MM.1S (cell line): Measurements from ENCODE around the gene PLEKHM1.

Experiments
- DNase-seq: peaks from one replicate; pipeline ENCODE4 v3.0.0-alpha.2; 2015
- H2AFZ ChIP-seq: fragments of 300-600 bp; sonication (generic); 2 replicates; pipeline ENCODE4 v1.6.0; 2016; ENCODE audit warnings: antibody characterized with exemption, low read length
- H3F3A ChIP-seq: fragments of 300-600 bp; sonication (generic); 2 replicates; pipeline ENCODE4 v1.6.1; 2016; ENCODE audit warnings: mild to moderate bottlenecking, antibody characterized with exemption, low read length, moderate library complexity, mixed read lengths; ENCODE audit not compliant: insufficient read depth
- H3K27ac ChIP-seq: fragments of 300-600 bp; sonication (generic); 2 replicates; pipeline ENCODE4 v1.5.1; 2016; ENCODE audit warnings: mild to moderate bottlenecking, low read length
- H3K27me3 ChIP-seq: fragments of 300-600 bp; sonication (generic); replicated peaks from 2 replicates; pipeline ENCODE4 v1.6.0; 2016; ENCODE audit warnings: low read length; ENCODE audit not compliant: insufficient read depth
- H3K36me3 ChIP-seq: fragments of 300-600 bp; sonication (generic); replicated peaks from 2 replicates; pipeline ENCODE4 v1.6.1; 2016; ENCODE audit warnings: mild to moderate bottlenecking, low read length, mixed read lengths; ENCODE audit not compliant: insufficient read depth
- H3K4me1 ChIP-seq: fragments of 300-600 bp; sonication (generic); 2 replicates; pipeline ENCODE4 v1.6.1; 2016; ENCODE audit warnings: low read length, mixed read lengths
- H3K4me2 ChIP-seq: fragments of 300-600 bp; sonication (generic); 2 replicates; pipeline ENCODE4 v1.6.0; 2016; ENCODE audit warnings: low read depth, low read length
- H3K4me3 ChIP-seq: fragments of 300-600 bp; sonication (generic); 2 replicates; pipeline ENCODE4 v1.5.1; 2016; ENCODE audit warnings: low read length, mixed read lengths
- H3K79me2 ChIP-seq: fragments of 300-600 bp; sonication (generic); 2 replicates; pipeline ENCODE4 v1.6.1; 2016; ENCODE audit warnings: mixed run types, low read length, mixed read lengths
- H3K9ac ChIP-seq: fragments of 300-600 bp; sonication (generic); 2 replicates; pipeline ENCODE4 v1.6.1; 2016; ENCODE audit warnings: low read length, mixed read lengths
- H3K9me2 ChIP-seq: fragments of 300-600 bp; sonication (generic); replicated peaks from 2 replicates; pipeline ENCODE4 v1.6.1; 2016; ENCODE audit warnings: mild to moderate bottlenecking, low read length, mixed read lengths; ENCODE audit not compliant: insufficient read depth
- H3K9me3 ChIP-seq: fragments of 300-600 bp; sonication (generic); replicated peaks from 2 replicates; pipeline ENCODE4 v1.6.1; 2016; ENCODE audit warnings: mild to moderate bottlenecking, low read length, mixed read lengths; ENCODE audit not compliant: insufficient read depth
- H4K20me1 ChIP-seq: fragments of 300-600 bp; sonication (generic); 2 replicates; pipeline ENCODE4 v1.6.1; 2016; ENCODE audit warnings: mild to moderate bottlenecking, low read length, moderate library complexity, mixed read lengths; ENCODE audit not compliant: insufficient read depth
- CTCF ChIP-seq: fragments of 300-600 bp; sonication (generic); IDR thresholded peaks from 2 replicates; pipeline ENCODE4 v1.5.1; 2016; ENCODE audit warnings: antibody characterized with exemption, low read length, mixed read lengths
- EZH2 ChIP-seq: fragments of 300-600 bp; sonication (generic); optimal IDR thresholded peaks from 2 replicates; pipeline ENCODE3; 2017; ENCODE audit warnings: low read depth, mild to moderate bottlenecking, antibody characterized with exemption, low read length, mixed read lengths
- EZH2phosphoT487 ChIP-seq: fragments of 300-600 bp; sonication (generic); IDR thresholded peaks from 2 replicates; pipeline ENCODE4 v1.6.1; 2018; ENCODE audit warnings: antibody characterized with exemption, low read length

Gene PLEKHM1

DNA sequence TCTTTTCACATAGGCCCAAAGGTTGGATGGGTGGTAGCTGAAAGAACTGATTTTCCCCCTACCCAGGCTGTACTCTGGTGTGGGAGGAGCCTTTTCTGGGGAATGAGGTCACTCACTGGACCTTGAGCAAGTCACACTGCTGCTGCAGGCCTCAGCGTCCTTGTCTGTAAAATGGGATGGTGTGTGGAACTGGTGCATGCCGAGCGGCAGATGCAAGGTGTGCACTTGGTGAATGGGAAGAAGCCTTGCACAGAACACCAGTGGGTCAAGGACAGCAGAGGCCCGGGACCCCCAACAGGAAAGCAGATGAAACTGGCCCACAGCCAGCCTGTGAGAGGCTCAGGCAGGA lies 96.0 kb downstream of the PLEKHM1 start:
- no peak overlapping the region for H3K4me2 ChIP-seq
- no peaks in the 10 kb centered on the region for H3K36me3 ChIP-seq
- no peak for TF ChIP-seq EZH2
- TF ChIP-seq CTCF, result no peak
- no peak for TF ChIP-seq EZH2phosphoT487
- H3F3A ChIP-seq, result no peaks in the 10 kb centered on the region
- H3K9me3 ChIP-seq, result no peaks in the 10 kb centered on the region
- DNase-seq, result no peak
- H3K9ac ChIP-seq, result no peak overlapping the region
- no peaks in the 10 kb centered on the region for H3K79me2 ChIP-seq
- H3K27me3 ChIP-seq, result no peaks in the 10 kb centered on the region
- no peaks in the 10 kb centered on the region for H3K9me2 ChIP-seq
- no peak overlapping the region for H3K4me3 ChIP-seq
- H3K4me1 ChIP-seq, result no peaks in the 10 kb centered on the region
- no peaks in the 10 kb centered on the region for H4K20me1 ChIP-seq
- H2AFZ ChIP-seq, result no peak overlapping the region
- no peak overlapping the region for H3K27ac ChIP-seq

DNA sequence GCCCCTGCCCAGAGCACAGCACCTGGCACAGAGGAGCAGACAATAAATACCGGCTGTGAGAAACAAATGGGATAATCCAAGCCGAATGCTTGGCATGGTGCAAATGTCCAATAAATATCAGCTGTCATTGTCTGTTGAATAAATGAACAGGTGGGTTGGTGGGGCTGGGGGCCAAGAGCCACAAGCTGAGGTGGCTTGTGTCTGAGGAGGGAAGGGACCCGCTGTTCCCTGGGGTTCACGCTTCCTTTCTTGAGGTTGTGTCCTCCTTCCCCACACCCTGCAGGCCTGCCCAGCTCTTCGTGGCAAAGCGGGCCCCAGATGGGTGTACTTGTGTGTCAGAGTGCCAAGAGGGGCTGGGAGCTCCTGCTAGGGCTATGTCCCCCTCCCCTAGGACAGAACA lies 96.4 kb downstream of the PLEKHM1 start:
- Histone ChIP-seq H4K20me1 (no peaks in the 10 kb centered on the region), H3K4me3 (no peak overlapping the region), H3F3A (no peaks in the 10 kb centered on the region), H3K4me1 (no peaks in the 10 kb centered on the region), H3K4me2 (no peak overlapping the region), H3K27me3 (no peaks in the 10 kb centered on the region), H3K9me2 (no peaks in the 10 kb centered on the region), H3K79me2 (no peaks in the 10 kb centered on the region), H3K9me3 (no peaks in the 10 kb centered on the region), H3K27ac (no peak overlapping the region), H3K9ac (no peak overlapping the region), H2AFZ (no peak overlapping the region), H3K36me3 (no peaks in the 10 kb centered on the region)
- DNase-seq, result no peak
- TF ChIP-seq EZH2phosphoT487 (no peak), CTCF (no peak)

DNA sequence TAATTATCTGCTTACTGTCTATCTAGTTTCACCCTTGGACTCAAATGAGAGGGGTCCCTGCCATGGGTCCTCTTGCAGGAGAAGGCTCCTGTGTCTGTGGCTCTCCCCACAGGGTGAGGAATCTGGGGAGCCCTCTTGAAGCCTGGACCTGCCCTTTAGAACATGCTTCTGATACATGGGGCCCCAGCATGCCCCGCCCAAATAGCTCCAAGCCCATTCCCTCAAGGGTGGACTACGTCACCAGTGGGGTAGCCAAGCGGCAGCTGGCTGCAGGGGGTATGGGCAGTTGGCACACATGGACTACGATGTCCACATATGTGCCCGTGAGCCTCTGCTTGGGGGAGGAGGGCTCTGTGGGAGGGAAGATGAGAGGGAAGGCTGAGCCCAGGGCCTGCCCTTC lies 97.1 kb downstream of the PLEKHM1 start:
- TF ChIP-seq CTCF (no peak), EZH2 (no peak), EZH2phosphoT487 (no peak)
- no peaks in the 10 kb centered on the region for H3K9me2 ChIP-seq
- no peak overlapping the region for H2AFZ ChIP-seq

DNA sequence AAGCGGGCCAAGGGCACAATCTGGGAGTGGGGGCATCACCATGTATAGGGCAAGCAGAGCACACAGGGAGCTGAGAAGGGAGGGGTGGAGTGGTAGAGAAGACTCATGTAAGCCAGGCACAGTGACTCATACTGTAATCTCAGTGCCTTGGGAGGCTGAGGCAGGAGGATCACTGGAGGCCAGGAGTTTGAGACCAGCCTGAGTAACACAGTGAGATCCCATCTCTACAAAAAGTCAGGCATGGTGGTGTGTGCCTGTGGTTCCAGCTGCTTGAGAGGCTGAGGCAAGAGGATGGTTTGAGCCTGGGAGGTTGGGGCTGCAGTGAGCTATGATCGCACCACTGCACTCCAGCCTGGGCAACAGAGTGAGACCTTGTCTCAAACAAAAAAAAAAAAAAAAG lies 98.6 kb downstream of the PLEKHM1 start:
- no peak overlapping the region for H3K9ac ChIP-seq
- no peak overlapping the region for H2AFZ ChIP-seq
- H3K27ac ChIP-seq, result no peak overlapping the region
- no peaks in the 10 kb centered on the region for H3K27me3 ChIP-seq
- TF ChIP-seq EZH2 (no peak), EZH2phosphoT487 (no peak), CTCF (no peak)
- H3K9me2 ChIP-seq, result no peaks in the 10 kb centered on the region
- no peak overlapping the region for H3K4me3 ChIP-seq
- DNase-seq, result no peak
- no peaks in the 10 kb centered on the region for H3K9me3 ChIP-seq
- H3K4me2 ChIP-seq, result no peak overlapping the region
- no peaks in the 10 kb centered on the region for H3K36me3 ChIP-seq
- no peaks in the 10 kb centered on the region for H3K4me1 ChIP-seq
- H4K20me1 ChIP-seq, result no peaks in the 10 kb centered on the region
- H3K79me2 ChIP-seq, result no peaks in the 10 kb centered on the region
- H3F3A ChIP-seq, result no peaks in the 10 kb centered on the region

More for the DNA sequence above, 97.1 kb downstream of the PLEKHM1 start:
- Histone ChIP-seq H3K27me3 (no peaks in the 10 kb centered on the region), H3K36me3 (no peaks in the 10 kb centered on the region), H3K4me2 (no peak overlapping the region), H4K20me1 (no peaks in the 10 kb centered on the region), H3F3A (no peaks in the 10 kb centered on the region), H3K79me2 (no peaks in the 10 kb centered on the region), H3K9ac (no peak overlapping the region), H3K9me3 (no peaks in the 10 kb centered on the region), H3K4me3 (no peak overlapping the region), H3K27ac (no peak overlapping the region), H3K4me1 (no peaks in the 10 kb centered on the region)
- no peak for DNase-seq
